Measurements from ENCODE around the gene NEIL1.

DNA sequence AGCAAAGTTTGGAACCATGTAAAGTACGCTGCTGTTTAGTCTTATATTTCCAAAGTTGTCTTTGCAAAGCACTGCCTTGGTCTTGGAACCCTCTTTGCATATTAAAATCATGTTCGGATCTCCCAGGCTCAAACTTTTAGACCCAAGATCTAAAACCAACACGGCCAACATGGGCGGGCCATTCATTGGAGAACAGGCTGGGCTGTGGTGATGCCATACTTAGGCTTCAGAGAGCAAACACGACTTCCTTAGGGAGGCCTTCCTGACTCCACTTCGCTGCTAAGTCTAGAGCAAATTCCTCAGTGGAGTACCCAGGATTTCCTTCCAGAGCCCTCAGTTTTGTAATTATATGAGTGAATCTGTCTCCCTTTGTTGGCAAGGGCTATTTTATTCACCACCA lies 18.0 kb downstream of the NEIL1 start:
- TF ChIP-seq CTCF (conservative IDR thresholded peaks at IDR 0.05 in 1 of 2, IDR thresholded peaks at IDR 0.05 in 1 of 2; ENCODE audit: low read depth in 1 of 2, low read length in 2 of 2) (no peak), EZH2 (IDR thresholded peaks at IDR 0.05; ENCODE audit: low read length, missing control alignments) (no peak)

Data from fibroblast of lung (primary cell).